OCI-M2 (cell line): ENCODE measurements around the gene C2CD2.
"Not testable (repeated sequence)": the region's sequence is repeated elsewhere in the genome, so short reads cannot be mapped to it uniquely, and the experiment has no call there.

Experiments
- DNase-seq: peaks from one replicate; lab custom pipeline; 2025; ENCODE audit not compliant: unreplicated experiment; lab: John Stamatoyannopoulos, UW

C2CD2 gene

GRCh38 chr21:41953831-41954653, at the start of gene C2CD2:
Gene C2CD2 (minus strand): TSS chr21:41954018. CDS start chr21:41953648, 370 bp downstream.
- DNase-seq = no peak

GRCh38 chr21:42003051-42003461, 49.2 kb upstream of the C2CD2 start:
- DNase-seq = no peak

- no peak for DNase-seq
Observed at GRCh38 chr21:42002421-42002958, 48.7 kb upstream of the C2CD2 start.

- no peak for DNase-seq
Observed at GRCh38 chr21:42001781-42002180, 48.0 kb upstream of the C2CD2 start.

GRCh38 chr21:42000908-42001307, 47.1 kb upstream of the C2CD2 start:
- DNase-seq = no peak

- DNase-seq = no peak
Observed at GRCh38 chr21:41997657-41998056, 43.8 kb upstream of the C2CD2 start.

GRCh38 chr21:41995577-41995976, 41.8 kb upstream of the C2CD2 start:
- DNase-seq = no peak

GRCh38 chr21:41994613-41995012, 40.8 kb upstream of the C2CD2 start:
- DNase-seq = not testable (repeated sequence)

- DNase-seq = no peak
Observed at GRCh38 chr21:41993744-41994143, 39.9 kb upstream of the C2CD2 start.

GRCh38 chr21:41992576-41992975, 38.8 kb upstream of the C2CD2 start:
- DNase-seq = no peak

- no peak for DNase-seq
Observed at GRCh38 chr21:41991659-41992058, 37.8 kb upstream of the C2CD2 start.

- no peak for DNase-seq
Observed at GRCh38 chr21:41989698-41990097, 35.9 kb upstream of the C2CD2 start.

GRCh38 chr21:41987310-41987709, 33.5 kb upstream of the C2CD2 start:
- no peak for DNase-seq

- no peak for DNase-seq
Observed at GRCh38 chr21:41985662-41986416, 32.0 kb upstream of the C2CD2 start.

- DNase-seq = no peak
Observed at GRCh38 chr21:41983229-41983628, 29.4 kb upstream of the C2CD2 start.

- DNase-seq = no peak
Observed at GRCh38 chr21:41980561-41980960, 26.7 kb upstream of the C2CD2 start.

GRCh38 chr21:41979751-41980369, 26.0 kb upstream of the C2CD2 start:
- no peak for DNase-seq

GRCh38 chr21:41979335-41979734, 25.5 kb upstream of the C2CD2 start:
- DNase-seq = no peak

GRCh38 chr21:41977034-41977950, 23.5 kb upstream of the C2CD2 start:
- DNase-seq = no peak

GRCh38 chr21:41976611-41977010, 22.8 kb upstream of the C2CD2 start:
- DNase-seq = no peak
